Panc1 (cell line): ENCODE results near the gene TCF21. TPM values are rescaled to one million over a fixed set of nuclear protein-coding genes. Genes with fewer than 3 reads are reported as not detected.
"Not testable (repeated sequence)": the region's sequence is repeated elsewhere in the genome, so short reads cannot be mapped to it uniquely, and the experiment has no call there.

Source experiments
- ATAC-seq: fragments of 200-7000 bp; cut with Tn5 transposase; 2 replicates; pipeline ENCODE4 v1.9.1; 2020; ENCODE audit warnings: mild to moderate bottlenecking, moderate library complexity
- BruUV-seq: library from RNA; stranded (reverse); fragments of 400-500 nt; replicated peaks from 2 replicates; lab custom pipeline; 2021; lab: Mats Ljungman, UMichigan
- CTCF ChIA-PET: fragments of 300-600 bp; sonication (Branson Sonifier 250); formaldehyde crosslinking; loops from one replicate; lab custom pipeline; 2022; ENCODE audit warnings: antibody characterized with exemption; lab: Charles Lee
- POLR2A ChIA-PET: fragments of 300-600 bp; sonication (Branson Sonifier 250); formaldehyde crosslinking; loops from one replicate; lab custom pipeline; 2022; ENCODE audit warnings: antibody characterized with exemption; lab: Charles Lee
- DNase-seq: peaks from one replicate; pipeline ENCODE4 v3.0.0-alpha.2; 2010; ENCODE audit warnings: low read depth, low spot score
- H3K27ac ChIP-seq: 2 replicates; pipeline ENCODE4 v1.5.1; 2011; ENCODE audit warnings: mild to moderate bottlenecking, low read length, inconsistent platforms
- H3K27me3 ChIP-seq: fragments of 200-500 bp; sonication (Bioruptor generic); 2 replicates; pipeline ENCODE4 v1.6.0; 2014; ENCODE audit warnings: low read length, inconsistent platforms; ENCODE audit not compliant: control insufficient read depth, insufficient read depth
- H3K36me3 ChIP-seq: fragments of 200-500 bp; sonication (Bioruptor generic); 2 replicates; pipeline ENCODE4 v1.5.1; 2014; ENCODE audit warnings: inconsistent platforms, mild to moderate bottlenecking, low read length, moderate library complexity; ENCODE audit not compliant: control insufficient read depth, insufficient read depth
- H3K4me1 ChIP-seq: 2 replicates; pipeline ENCODE4 v1.5.1; 2011; ENCODE audit warnings: inconsistent platforms, mild to moderate bottlenecking, low read length, moderate library complexity; ENCODE audit not compliant: control insufficient read depth, insufficient read depth
- H3K4me3 ChIP-seq, 2 experiments: 2 replicates each; pipeline ENCODE4 v1.5.1; 2011 to 2012; ENCODE audit warnings: low read depth in 2 of 2, low read length in 2 of 2, mild to moderate bottlenecking in 2 of 2, inconsistent platforms in 1 of 2, moderate library complexity in 1 of 2
- H3K9me3 ChIP-seq: fragments of 200-500 bp; sonication (Bioruptor generic); 2 replicates; pipeline ENCODE4 v1.5.1; 2014; ENCODE audit warnings: low read depth, mild to moderate bottlenecking, inconsistent platforms, low read length, moderate library complexity; ENCODE audit not compliant: control insufficient read depth, insufficient read depth
- POLR2AphosphoS5 ChIP-seq: IDR thresholded peaks from 2 replicates; pipeline ENCODE4 v1.6.1; 2012; ENCODE audit warnings: mild to moderate bottlenecking, low read depth, low read length, moderate library complexity
- REST ChIP-seq, 2 experiments: IDR thresholded peaks; 2 replicates each; pipeline ENCODE4 v1.6.1; 2011 to 2012; ENCODE audit warnings: low read depth in 2 of 2, control low read depth in 1 of 2, low read length in 1 of 2, mild to moderate bottlenecking in 1 of 2, moderate library complexity in 1 of 2; ENCODE audit not compliant: insufficient read depth in 1 of 2
- SIN3A ChIP-seq: IDR thresholded peaks from 2 replicates; pipeline ENCODE4 v1.6.1; 2012; ENCODE audit warnings: low read depth, mild to moderate bottlenecking, low read length, moderate library complexity, borderline replicate concordance; ENCODE audit not compliant: insufficient read depth
- TCF7L2 ChIP-seq: IDR thresholded peaks from 2 replicates; pipeline ENCODE4 v1.6.1; 2011; ENCODE audit warnings: mild to moderate bottlenecking, low read depth, low read length, inconsistent platforms
- in situ Hi-C: cut with HindIII; loops from 2 replicates; pipeline ENCODE4 v1.10.0; 2016; ENCODE audit warnings: low sequenced_read_pairs, low pct_unique_long_range_greater_than_20kb
- intact Hi-C: fragments of 100-400 bp; cut with micrococcal nuclease; formaldehyde crosslinking; loops from one replicate; pipeline ENCODE4 v1.10.0; 2022; ENCODE audit not compliant: unreplicated experiment
- total RNA-seq: library from RNA; stranded (reverse); gene quantifications from one replicate; pipeline ENCODE4 v1.2.1, GENCODE V29; 2021; ENCODE audit not compliant: unreplicated experiment
- TF ChIP-seq, protein P1 (sequence below): fragments of 450-650 bp; IDR thresholded peaks from 2 replicates; pipeline ENCODE4 v1.5.1; 2017; ENCODE audit warnings: mild to moderate bottlenecking

Gene TCF21
- total RNA-seq, 1 experiment from 2014 or later, result not detected

DNA sequence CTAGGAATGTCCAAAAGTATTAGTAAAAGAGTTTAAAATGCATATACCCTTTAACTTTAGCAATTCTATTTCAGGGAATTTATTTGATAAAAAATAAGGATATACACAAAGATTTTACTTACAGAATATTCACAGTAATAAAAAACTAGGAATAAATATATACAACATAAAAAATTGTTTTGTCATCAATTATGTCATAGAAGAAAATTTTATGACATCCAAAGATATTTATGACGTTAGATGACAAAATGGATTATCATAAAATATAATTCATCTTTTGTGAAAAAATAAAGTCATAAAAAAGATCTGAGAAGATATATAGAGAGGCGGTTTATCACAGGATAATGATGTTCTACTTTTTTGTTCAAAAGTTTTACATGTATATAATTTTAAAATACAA is 32.0 kb upstream of the TCF21 start:
- H3K9me3 ChIP-seq, result no peaks in the 10 kb centered on the region
- DNase-seq (no peak), ATAC-seq (no peak)
- no peak overlapping the region for H3K27ac ChIP-seq
- BruUV-seq, result no TSS peak
- ChIA-PET CTCF (no interaction called here), POLR2A (no interaction called here)
- peaks cover 16% of the 10 kb centered on the region for H3K27me3 ChIP-seq
- peaks cover 4% of the 10 kb centered on the region; the same call in 1 of the 2 replicates for H3K4me1 ChIP-seq
- no peaks in the 10 kb centered on the region for H3K36me3 ChIP-seq
- intact Hi-C loops, result no loop called here
- no peak for TF ChIP-seq TCF7L2
- TF ChIP-seq, protein P1, sequence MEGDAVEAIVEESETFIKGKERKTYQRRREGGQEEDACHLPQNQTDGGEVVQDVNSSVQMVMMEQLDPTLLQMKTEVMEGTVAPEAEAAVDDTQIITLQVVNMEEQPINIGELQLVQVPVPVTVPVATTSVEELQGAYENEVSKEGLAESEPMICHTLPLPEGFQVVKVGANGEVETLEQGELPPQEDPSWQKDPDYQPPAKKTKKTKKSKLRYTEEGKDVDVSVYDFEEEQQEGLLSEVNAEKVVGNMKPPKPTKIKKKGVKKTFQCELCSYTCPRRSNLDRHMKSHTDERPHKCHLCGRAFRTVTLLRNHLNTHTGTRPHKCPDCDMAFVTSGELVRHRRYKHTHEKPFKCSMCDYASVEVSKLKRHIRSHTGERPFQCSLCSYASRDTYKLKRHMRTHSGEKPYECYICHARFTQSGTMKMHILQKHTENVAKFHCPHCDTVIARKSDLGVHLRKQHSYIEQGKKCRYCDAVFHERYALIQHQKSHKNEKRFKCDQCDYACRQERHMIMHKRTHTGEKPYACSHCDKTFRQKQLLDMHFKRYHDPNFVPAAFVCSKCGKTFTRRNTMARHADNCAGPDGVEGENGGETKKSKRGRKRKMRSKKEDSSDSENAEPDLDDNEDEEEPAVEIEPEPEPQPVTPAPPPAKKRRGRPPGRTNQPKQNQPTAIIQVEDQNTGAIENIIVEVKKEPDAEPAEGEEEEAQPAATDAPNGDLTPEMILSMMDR, result no peak
- in situ Hi-C loops, result no loop called here
- no peak overlapping the region for H3K4me3 ChIP-seq

- no TSS peak for BruUV-seq
- in situ Hi-C loops, result no loop called here
- intact Hi-C loops, result no loop called here
- peaks cover 16% of the 10 kb centered on the region for H3K27me3 ChIP-seq
- no peak overlapping the region for H3K4me3 ChIP-seq
- no peaks in the 10 kb centered on the region for H3K9me3 ChIP-seq
- DNase-seq (no peak), ATAC-seq (no peak)
- TF ChIP-seq POLR2AphosphoS5 (no peak), REST (IDR thresholded peaks at IDR 0.05; ENCODE audit: insufficient read depth in 1 of 2, low read depth in 2 of 2, low read length in 1 of 2) (no peak), SIN3A (no peak), TCF7L2 (no peak)
- TF ChIP-seq, protein P1, result no peak
- CTCF ChIA-PET, result no interaction called here
- H3K36me3 ChIP-seq, result no peaks in the 10 kb centered on the region
- peaks cover 4% of the 10 kb centered on the region; the same call in 1 of the 2 replicates for H3K4me1 ChIP-seq
- POLR2A ChIA-PET, result no interaction called here
- H3K27ac ChIP-seq, result no peak overlapping the region
Measured at GRCh38 chr6:133857696-133858095, 31.2 kb upstream of the TCF21 start.

DNA sequence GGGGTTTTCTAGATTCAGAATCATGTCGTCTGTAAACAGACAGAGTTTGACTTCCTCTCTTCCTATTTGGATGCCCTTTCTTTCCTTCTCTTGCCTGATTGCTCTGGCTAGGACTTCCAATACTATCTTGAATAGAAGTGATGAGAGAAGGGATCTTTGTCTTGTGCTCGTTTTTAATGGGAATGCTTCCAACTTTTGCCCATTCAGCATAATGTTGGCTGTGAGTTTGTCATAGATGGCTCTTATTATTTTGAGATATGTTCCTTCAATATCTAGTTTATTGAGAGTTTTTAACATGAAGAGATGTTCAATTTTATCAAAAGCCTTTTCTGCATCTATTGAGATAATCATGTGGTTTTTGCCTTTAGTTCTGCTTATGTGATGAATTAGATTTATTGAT is 27.6 kb upstream of the TCF21 start:
- BruUV-seq, H3K27ac ChIP-seq, in situ Hi-C loops, H3K4me1 ChIP-seq, H3K27me3 ChIP-seq, H3K4me3 ChIP-seq, H3K9me3 ChIP-seq, DNase-seq, intact Hi-C loops, POLR2A ChIA-PET, ATAC-seq, H3K36me3 ChIP-seq, CTCF ChIA-PET: not testable (repeated sequence)
